ENCODE measurements around the gene PDE4B. TPM values are rescaled to one million over a fixed set of nuclear protein-coding genes. Genes with fewer than 3 reads are reported as not detected.

PDE4B gene
- total RNA-seq, 1 donor from 2014 or later: 7.6 TPM

DNA sequence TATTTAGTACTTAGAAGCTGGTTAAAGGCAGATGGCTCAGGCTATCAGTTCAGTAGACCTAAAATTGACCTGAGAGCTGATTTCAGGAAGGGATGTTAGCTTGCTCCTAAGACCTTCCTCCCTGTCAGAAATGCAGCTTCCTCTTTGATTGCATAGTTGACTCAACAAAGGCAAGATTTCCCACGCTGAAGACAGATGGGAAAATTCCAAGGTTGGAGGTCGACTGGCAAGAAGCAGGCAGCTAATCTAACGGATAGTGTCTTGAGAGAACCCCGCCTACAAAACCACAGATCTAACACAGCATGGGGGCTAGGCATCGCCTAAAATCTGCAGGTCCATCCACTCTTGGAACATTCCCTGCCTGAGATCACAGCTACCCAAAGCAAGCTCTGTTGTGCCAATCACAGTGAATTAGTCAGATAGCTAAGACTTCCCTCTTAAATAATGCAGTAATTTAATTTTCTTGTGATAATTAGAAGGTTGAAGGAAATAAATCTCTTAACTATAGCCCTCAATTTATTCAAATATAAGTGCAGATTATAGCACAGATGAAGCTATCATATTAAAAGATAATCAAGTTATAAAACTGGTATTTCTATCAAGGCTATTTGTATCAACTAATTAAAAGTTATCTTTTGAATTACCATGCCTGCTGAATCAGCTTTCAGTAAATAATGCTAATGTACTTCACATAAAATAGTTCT lies 383.5 kb downstream of the PDE4B start:
- Histone ChIP-seq H3K9ac (ENCODE audit: low read length) (no peak overlapping the region), H3K79me2 (ENCODE audit: insufficient read depth, low read length) (no peaks in the 10 kb centered on the region), H3K4me3 (ENCODE audit: insufficient read depth, low read depth, low read length) (no peak overlapping the region), H3K27ac (ENCODE audit: low read depth, low read length) (no peak overlapping the region), H3K9me3 (ENCODE audit: insufficient read depth, low read depth, low read length) (no peaks in the 10 kb centered on the region), H3K36me3 (ENCODE audit: insufficient read depth, low read length) (no peaks in the 10 kb centered on the region), H3K27me3 (ENCODE audit: insufficient read depth, low read length) (no peaks in the 10 kb centered on the region), H2AFZ (ENCODE audit: low read depth, low read length) (no peak overlapping the region), H4K20me1 (ENCODE audit: insufficient read depth, low read length) (no peaks in the 10 kb centered on the region), H3K4me2 (ENCODE audit: low read length) (no peak overlapping the region), H3K4me1 (ENCODE audit: insufficient read depth, low read length) (no peaks in the 10 kb centered on the region)
- no peak for TF ChIP-seq EZH2 (IDR thresholded peaks at IDR 0.05; ENCODE audit: insufficient read depth, low read length)
- TF ChIP-seq, protein P1, sequence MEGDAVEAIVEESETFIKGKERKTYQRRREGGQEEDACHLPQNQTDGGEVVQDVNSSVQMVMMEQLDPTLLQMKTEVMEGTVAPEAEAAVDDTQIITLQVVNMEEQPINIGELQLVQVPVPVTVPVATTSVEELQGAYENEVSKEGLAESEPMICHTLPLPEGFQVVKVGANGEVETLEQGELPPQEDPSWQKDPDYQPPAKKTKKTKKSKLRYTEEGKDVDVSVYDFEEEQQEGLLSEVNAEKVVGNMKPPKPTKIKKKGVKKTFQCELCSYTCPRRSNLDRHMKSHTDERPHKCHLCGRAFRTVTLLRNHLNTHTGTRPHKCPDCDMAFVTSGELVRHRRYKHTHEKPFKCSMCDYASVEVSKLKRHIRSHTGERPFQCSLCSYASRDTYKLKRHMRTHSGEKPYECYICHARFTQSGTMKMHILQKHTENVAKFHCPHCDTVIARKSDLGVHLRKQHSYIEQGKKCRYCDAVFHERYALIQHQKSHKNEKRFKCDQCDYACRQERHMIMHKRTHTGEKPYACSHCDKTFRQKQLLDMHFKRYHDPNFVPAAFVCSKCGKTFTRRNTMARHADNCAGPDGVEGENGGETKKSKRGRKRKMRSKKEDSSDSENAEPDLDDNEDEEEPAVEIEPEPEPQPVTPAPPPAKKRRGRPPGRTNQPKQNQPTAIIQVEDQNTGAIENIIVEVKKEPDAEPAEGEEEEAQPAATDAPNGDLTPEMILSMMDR (IDR thresholded peaks at IDR 0.05; ENCODE audit: insufficient read depth, low read depth, low read length): no peak
- no peak overlapping the region for H3K4me3 Mint-ChIP-seq (ENCODE audit: unreplicated experiment)
- H3K4me1 Mint-ChIP-seq (ENCODE audit: low read depth, unreplicated experiment): peaks cover 16% of the 10 kb centered on the region
- no peaks in the 10 kb centered on the region for H3K36me3 Mint-ChIP-seq (ENCODE audit: low read depth, unreplicated experiment)
- H3K9me3 Mint-ChIP-seq (ENCODE audit: unreplicated experiment): peaks cover 2% of the 10 kb centered on the region
- DNase-seq (ENCODE audit: low read depth) (peak; percentile 46), FAIRE-seq (no peak)
- peak overlapping the region; percentile 71 for H3K27ac Mint-ChIP-seq (ENCODE audit: unreplicated experiment)
- no peaks in the 10 kb centered on the region for H3K27me3 Mint-ChIP-seq (ENCODE audit: low read depth, unreplicated experiment)

DNA sequence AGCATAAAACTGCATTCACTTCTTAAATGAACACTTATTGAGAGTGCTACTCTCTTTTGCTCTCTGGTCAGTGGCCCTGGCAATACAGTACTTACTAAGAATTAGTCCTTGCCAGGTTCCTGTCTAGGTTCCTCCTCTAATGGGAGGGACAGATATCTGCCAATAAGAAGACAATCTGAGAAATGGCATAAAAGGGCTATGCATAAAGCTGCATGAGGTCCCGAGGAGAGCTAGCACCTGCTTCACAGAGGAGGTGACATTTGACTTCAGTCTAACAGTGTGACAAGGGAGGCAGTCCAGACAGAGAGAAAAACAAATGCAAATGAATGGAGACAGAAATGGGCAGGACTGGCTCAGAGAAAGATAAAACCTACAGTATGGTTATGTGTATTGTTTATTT lies 384.1 kb downstream of the PDE4B start:
- H3K36me3 ChIP-seq (ENCODE audit: insufficient read depth, low read length): no peaks in the 10 kb centered on the region
- no peaks in the 10 kb centered on the region for H3K4me1 ChIP-seq (ENCODE audit: insufficient read depth, low read length)
- no peak overlapping the region for H2AFZ ChIP-seq (ENCODE audit: low read depth, low read length)
- H3K4me2 ChIP-seq (ENCODE audit: low read length): no peak overlapping the region
- no peak overlapping the region for H3K9ac ChIP-seq (ENCODE audit: low read length)
- H4K20me1 ChIP-seq (ENCODE audit: insufficient read depth, low read length): no peaks in the 10 kb centered on the region
- TF ChIP-seq EZH2 (IDR thresholded peaks at IDR 0.05; ENCODE audit: insufficient read depth, low read length): no peak
- TF ChIP-seq, protein P1 (IDR thresholded peaks at IDR 0.05; ENCODE audit: insufficient read depth, low read depth, low read length): no peak
- H3K27ac ChIP-seq (ENCODE audit: low read depth, low read length): no peak overlapping the region
- Mint-ChIP-seq H3K9me3 (ENCODE audit: unreplicated experiment) (peaks cover 2% of the 10 kb centered on the region), H3K27me3 (ENCODE audit: low read depth, unreplicated experiment) (no peaks in the 10 kb centered on the region), H3K4me1 (ENCODE audit: low read depth, unreplicated experiment) (peaks cover 16% of the 10 kb centered on the region), H3K36me3 (ENCODE audit: low read depth, unreplicated experiment) (no peaks in the 10 kb centered on the region), H3K4me3 (ENCODE audit: unreplicated experiment) (no peak overlapping the region), H3K27ac (ENCODE audit: unreplicated experiment) (no peak overlapping the region)
- H3K9me3 ChIP-seq (ENCODE audit: insufficient read depth, low read depth, low read length): no peaks in the 10 kb centered on the region
- no peak for FAIRE-seq
- H3K79me2 ChIP-seq (ENCODE audit: insufficient read depth, low read length): no peaks in the 10 kb centered on the region
- DNase-seq (ENCODE audit: low read depth): no peak
- H3K4me3 ChIP-seq (ENCODE audit: insufficient read depth, low read depth, low read length): no peak overlapping the region
- H3K27me3 ChIP-seq (ENCODE audit: insufficient read depth, low read length): no peaks in the 10 kb centered on the region

DNA sequence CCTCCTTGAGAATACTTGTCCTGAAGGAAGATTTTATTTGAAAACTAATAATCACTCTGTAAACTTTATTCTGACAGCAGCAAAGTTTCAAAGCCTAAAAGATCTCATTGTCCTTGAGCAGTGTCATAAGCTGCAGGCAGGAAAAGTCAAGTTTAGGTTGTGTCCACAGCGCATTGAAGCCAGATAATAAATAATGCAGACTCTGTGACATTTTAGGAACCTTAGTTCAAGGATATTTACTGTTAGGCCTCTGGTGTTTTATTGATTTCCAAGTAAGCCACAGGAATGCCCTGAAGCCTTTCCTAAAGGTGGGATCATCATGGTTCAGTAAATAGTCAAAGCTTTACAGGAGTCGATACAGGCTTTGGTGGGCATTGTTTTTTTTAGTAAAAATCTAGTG lies 384.8 kb downstream of the PDE4B start:
- H3K4me3 Mint-ChIP-seq (ENCODE audit: unreplicated experiment): no peak overlapping the region
- no peak overlapping the region for H3K4me2 ChIP-seq (ENCODE audit: low read length)
- H3K27ac Mint-ChIP-seq (ENCODE audit: unreplicated experiment): no peak overlapping the region
- H3K27me3 ChIP-seq (ENCODE audit: insufficient read depth, low read length): no peaks in the 10 kb centered on the region
- H3K27me3 Mint-ChIP-seq (ENCODE audit: low read depth, unreplicated experiment): no peaks in the 10 kb centered on the region
- no peak for TF ChIP-seq EZH2 (IDR thresholded peaks at IDR 0.05; ENCODE audit: insufficient read depth, low read length)
- TF ChIP-seq, protein P1 (IDR thresholded peaks at IDR 0.05; ENCODE audit: insufficient read depth, low read depth, low read length): no peak
- no peak overlapping the region for H3K27ac ChIP-seq (ENCODE audit: low read depth, low read length)
- H3K79me2 ChIP-seq (ENCODE audit: insufficient read depth, low read length): no peaks in the 10 kb centered on the region
- no peak overlapping the region for H2AFZ ChIP-seq (ENCODE audit: low read depth, low read length)
- no peaks in the 10 kb centered on the region for H3K36me3 Mint-ChIP-seq (ENCODE audit: low read depth, unreplicated experiment)
- H3K36me3 ChIP-seq (ENCODE audit: insufficient read depth, low read length): no peaks in the 10 kb centered on the region
- H3K9me3 ChIP-seq (ENCODE audit: insufficient read depth, low read depth, low read length): no peaks in the 10 kb centered on the region
- peaks cover 2% of the 10 kb centered on the region for H3K9me3 Mint-ChIP-seq (ENCODE audit: unreplicated experiment)
- H3K4me1 Mint-ChIP-seq (ENCODE audit: low read depth, unreplicated experiment): peaks cover 19% of the 10 kb centered on the region
- DNase-seq (ENCODE audit: low read depth) (no peak), FAIRE-seq (no peak)
- no peak overlapping the region for H3K4me3 ChIP-seq (ENCODE audit: insufficient read depth, low read depth, low read length)
- no peaks in the 10 kb centered on the region for H4K20me1 ChIP-seq (ENCODE audit: insufficient read depth, low read length)
- no peak overlapping the region for H3K9ac ChIP-seq (ENCODE audit: low read length)
- no peaks in the 10 kb centered on the region for H3K4me1 ChIP-seq (ENCODE audit: insufficient read depth, low read length)
